ENCODE results near the gene PCMT1. TPM values are rescaled to one million over a fixed set of nuclear protein-coding genes. Genes with fewer than 3 reads are reported as not detected.
"Not testable (repeated sequence)": the region's sequence is repeated elsewhere in the genome, so short reads cannot be mapped to it uniquely, and the experiment has no call there.

Gene PCMT1
- total and polyA plus RNA-seq, 9 of the 15 experiments (the other 6 are each of a cell fraction or from before 2014, with no cell fraction given): 217 to 541 (median 327) TPM

DNA sequence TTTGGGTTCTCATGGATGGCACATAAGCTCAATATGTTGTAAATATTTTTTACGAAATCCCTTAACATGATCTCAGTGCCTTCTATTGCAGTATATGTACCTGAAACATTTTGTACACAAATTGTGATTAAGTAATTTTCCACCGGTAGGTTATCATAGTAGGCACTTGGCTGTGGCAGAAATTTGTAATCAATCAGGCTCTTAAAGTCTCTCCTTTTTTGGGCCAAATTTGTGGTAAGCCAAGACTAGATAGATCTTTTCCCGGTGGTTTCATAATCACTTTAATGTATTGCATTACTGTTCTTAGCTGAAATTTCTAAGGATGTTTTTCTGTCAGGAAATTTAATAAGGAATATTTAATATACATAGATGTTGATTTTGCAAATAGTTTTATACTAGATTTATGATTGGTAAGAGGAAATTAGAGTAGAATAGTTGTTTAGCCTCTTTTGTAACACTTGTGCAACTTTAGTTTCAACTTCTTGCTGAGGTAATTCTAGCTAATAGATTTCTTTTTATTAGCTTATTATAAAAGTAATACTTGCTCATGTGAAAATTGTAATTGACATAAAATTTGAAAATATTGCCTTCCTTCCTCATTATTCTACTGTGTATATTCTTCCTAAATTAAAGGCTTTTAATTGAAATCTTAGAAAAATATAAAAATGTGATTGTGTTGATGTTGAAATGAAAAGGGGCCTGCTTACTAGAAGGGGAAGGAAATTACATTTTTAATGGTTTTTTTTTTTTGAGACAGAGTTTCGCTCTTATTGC is 3.2 kb downstream of the PCMT1 start:
- 61% methylated on average over 4 of the region's 4 CpGs for WGBS (ENCODE audit: insufficient coverage, low coverage, missing lambda C conversion rate)
- Histone ChIP-seq H3K9me3 (replicated peaks; ENCODE audit: control insufficient read depth, insufficient read depth, low read depth, low read length) (0 out of 2 replicates have a peak, but pooled peaks cover 2% of the 10 kb centered on the region), H3K79me2 (ENCODE audit: control insufficient read depth, insufficient read depth, low read length) (peaks cover 83% of the 10 kb centered on the region), H3K27me3 (ENCODE audit: control insufficient read depth in 2 of 2, insufficient read depth in 2 of 2, low read length in 2 of 2) (no peaks in the 10 kb centered on the region), H2AFZ (ENCODE audit: low read depth, low read length) (no peak overlapping the region), H3K9ac (ENCODE audit: insufficient read depth in 1 of 2, low read depth in 2 of 2, low read length in 2 of 2) (0 out of 4 replicates have a peak overlapping the region, but pooled peaks of 1 of the 2 experiments have one; percentile 4), H3K4me1 (replicated peaks in 1 of 2; ENCODE audit: control insufficient read depth in 2 of 2, insufficient read depth in 2 of 2, low read length in 2 of 2) (peaks cover 33 to 34% of the 10 kb centered on the region in 2 experiments), H3K27ac (ENCODE audit: extremely low read depth, low read depth, low read length) (peak overlapping the region; percentile 27; the same call in 1 of the 3 replicates), H3K36me3 (ENCODE audit: control insufficient read depth, insufficient read depth, low read length) (peaks cover 50% of the 10 kb centered on the region), H3K4me3 (peak overlapping the region; percentile 7; the same call in 1 of the 2 replicates), H3K4me2 (ENCODE audit: insufficient read depth, low read length) (peak overlapping the region; percentile 59), H3K9me1 (ENCODE audit: control insufficient read depth, insufficient read depth, low read length) (no peaks in the 10 kb centered on the region), H4K20me1 (replicated peaks; ENCODE audit: control insufficient read depth, insufficient read depth, low read length) (peaks cover 20% of the 10 kb centered on the region)
- DNase-seq (ENCODE audit: extremely low read depth in 1 of 4, low spot score in 3 of 4): no peak
- no peak for ATAC-seq
- in situ Hi-C loops (cut with MboI) (no loop called here), intact Hi-C loops (cut with micrococcal nuclease) (loop anchor here (5.0 kb wide), 1 partner anchor 35 kb away; the partner anchor contains the start of gene LATS1)
- no peak for FAIRE-seq
- ChIA-PET POLR2A (interaction anchor here (0.6 to 2.2 kb wide), 3 partner anchors 11 to 181 kb away, joined by 3 to 5 read pairs (median 3); no protein-coding TSS in a partner anchor), CTCF (ENCODE audit: low intra/inter-chr PET ratio) (no interaction called here)
- BruUV-seq (replicated peaks): TSS peak; percentile 8
- no peak for TF ChIP-seq GABPB1 (CRISPR knock-in tag; IDR thresholded peaks at IDR 0.05)
- TF ChIP-seq, protein P1, sequence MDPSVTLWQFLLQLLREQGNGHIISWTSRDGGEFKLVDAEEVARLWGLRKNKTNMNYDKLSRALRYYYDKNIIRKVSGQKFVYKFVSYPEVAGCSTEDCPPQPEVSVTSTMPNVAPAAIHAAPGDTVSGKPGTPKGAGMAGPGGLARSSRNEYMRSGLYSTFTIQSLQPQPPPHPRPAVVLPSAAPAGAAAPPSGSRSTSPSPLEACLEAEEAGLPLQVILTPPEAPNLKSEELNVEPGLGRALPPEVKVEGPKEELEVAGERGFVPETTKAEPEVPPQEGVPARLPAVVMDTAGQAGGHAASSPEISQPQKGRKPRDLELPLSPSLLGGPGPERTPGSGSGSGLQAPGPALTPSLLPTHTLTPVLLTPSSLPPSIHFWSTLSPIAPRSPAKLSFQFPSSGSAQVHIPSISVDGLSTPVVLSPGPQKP (CRISPR knock-in tag; IDR thresholded peaks at IDR 0.05): no peak
- TF ChIP-seq POLR2AphosphoS5 (IDR thresholded peaks at IDR 0.05; ENCODE audit: control insufficient read depth, insufficient read depth, low read depth, low read length): peak; percentile 27; the same call in 1 of the 2 replicates
- TF ChIP-seq RBM25 (IDR thresholded peaks at IDR 0.05; ENCODE audit: low read depth, low read length, severe bottlenecking): peak; percentile 28
- TF ChIP-seq CEBPG (CRISPR knock-in tag; IDR thresholded peaks at IDR 0.05): no peak
- TF ChIP-seq CEBPG (tag; conservative IDR thresholded peaks at IDR 0.05 in 1 of 2, IDR thresholded peaks at IDR 0.05 in 1 of 2): peak in 1 of 2 experiments; percentile 32; a peak in 1 of 4 replicates
- peak; percentile 53 for TF ChIP-seq CEBPB (tag; IDR thresholded peaks at IDR 0.05)

GRCh38 chr6:149753374-149753637 is 3.8 kb downstream of the PCMT1 start:
- BruUV-seq (replicated peaks); ATAC-seq; H3K27ac ChIP-seq (ENCODE audit: extremely low read depth, low read depth, low read length); H3K9ac ChIP-seq (ENCODE audit: insufficient read depth in 1 of 2, low read depth in 2 of 2, low read length in 2 of 2); H3K9me1 ChIP-seq (ENCODE audit: control insufficient read depth, insufficient read depth, low read length); CTCF ChIA-PET (ENCODE audit: low intra/inter-chr PET ratio); H3K9me3 ChIP-seq (replicated peaks; ENCODE audit: control insufficient read depth, insufficient read depth, low read depth, low read length); H3K4me2 ChIP-seq (ENCODE audit: insufficient read depth, low read length); H3K27me3 ChIP-seq (ENCODE audit: control insufficient read depth in 2 of 2, insufficient read depth in 2 of 2, low read length in 2 of 2); DNase-seq (ENCODE audit: extremely low read depth in 1 of 4, low spot score in 3 of 4); FAIRE-seq; in situ Hi-C loops (cut with MboI); H3K4me3 ChIP-seq; H2AFZ ChIP-seq (ENCODE audit: low read depth, low read length): not testable (repeated sequence)
- Histone ChIP-seq H4K20me1 (replicated peaks; ENCODE audit: control insufficient read depth, insufficient read depth, low read length) (peaks cover 20% of the 10 kb centered on the region), H3K36me3 (ENCODE audit: control insufficient read depth, insufficient read depth, low read length) (peaks cover 51% of the 10 kb centered on the region), H3K4me1 (replicated peaks in 1 of 2; ENCODE audit: control insufficient read depth in 2 of 2, insufficient read depth in 2 of 2, low read length in 2 of 2) (peaks cover 33 to 34% of the 10 kb centered on the region in 2 experiments), H3K79me2 (ENCODE audit: control insufficient read depth, insufficient read depth, low read length) (peaks cover 87% of the 10 kb centered on the region)
- intact Hi-C loops (cut with micrococcal nuclease): loop anchor here (5.0 kb wide), 1 partner anchor 36 kb away; the partner anchor contains the start of gene LATS1
- WGBS (ENCODE audit: insufficient coverage, low coverage, missing lambda C conversion rate): 98% methylated on average over 3 of the region's 3 CpGs
- POLR2A ChIA-PET: interaction anchor here (0.6 to 2.2 kb wide), 3 partner anchors 11 to 182 kb away, joined by 3 to 5 read pairs (median 3); no protein-coding TSS in a partner anchor
